ENCODE measurements around the gene MAPK12. TPM values are rescaled to one million over a fixed set of nuclear protein-coding genes. Genes with fewer than 3 reads are reported as not detected.

Gene MAPK12
- total and polyA plus RNA-seq, 9 of the 15 experiments (the other 6 are each of a cell fraction or from before 2014, with no cell fraction given), result 0.79 to 71.5 (median 32.8) TPM

GRCh38 chr22:50289151-50289941 is 27.9 kb upstream of the MAPK12 start (continued):
- TF ChIP-seq, protein P1, sequence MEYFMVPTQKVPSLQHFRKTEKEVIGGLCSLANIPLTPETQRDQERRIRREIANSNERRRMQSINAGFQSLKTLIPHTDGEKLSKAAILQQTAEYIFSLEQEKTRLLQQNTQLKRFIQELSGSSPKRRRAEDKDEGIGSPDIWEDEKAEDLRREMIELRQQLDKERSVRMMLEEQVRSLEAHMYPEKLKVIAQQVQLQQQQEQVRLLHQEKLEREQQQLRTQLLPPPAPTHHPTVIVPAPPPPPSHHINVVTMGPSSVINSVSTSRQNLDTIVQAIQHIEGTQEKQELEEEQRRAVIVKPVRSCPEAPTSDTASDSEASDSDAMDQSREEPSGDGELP (CRISPR knock-in tag; IDR thresholded peaks at IDR 0.05; ENCODE audit: borderline replicate concordance), result no peak
- TF ChIP-seq ZNF507 (tag; conservative IDR thresholded peaks at IDR 0.05) (no peak), NFIC (IDR thresholded peaks at IDR 0.05) (no peak), TRIM28 (IDR thresholded peaks at IDR 0.05) (no peak), ZNF512 (tag; IDR thresholded peaks at IDR 0.05) (no peak)

- no peak overlapping the region for H3K4me3 ChIP-seq
- no peak overlapping the region for H3K27ac ChIP-seq (ENCODE audit: extremely low read depth, low read depth, low read length)
- no peak overlapping the region for H2AFZ ChIP-seq (ENCODE audit: low read depth, low read length)
- no peaks in the 10 kb centered on the region; the same call in 2 of the 3 replicates for H3K79me2 ChIP-seq (ENCODE audit: control insufficient read depth, insufficient read depth, low read length)
- H3K27me3 ChIP-seq (ENCODE audit: control insufficient read depth in 2 of 2, insufficient read depth in 2 of 2, low read length in 2 of 2), result no peaks in the 10 kb centered on the region
- no peaks in the 10 kb centered on the region for H4K20me1 ChIP-seq (replicated peaks; ENCODE audit: control insufficient read depth, insufficient read depth, low read length)
- no peak for FAIRE-seq
- H3K36me3 ChIP-seq (ENCODE audit: control insufficient read depth, insufficient read depth, low read length), result peaks cover 28% of the 10 kb centered on the region; the same call in 1 of the 3 replicates
- ChIA-PET CTCF (ENCODE audit: low intra/inter-chr PET ratio) (no interaction called here), POLR2A (interaction anchor here (1.0 kb wide), 1 partner anchor 13 kb away, joined by 3 read pairs; no protein-coding TSS in a partner anchor)
- no peaks in the 10 kb centered on the region for H3K9me3 ChIP-seq (replicated peaks; ENCODE audit: control insufficient read depth, insufficient read depth, low read depth, low read length)
- H3K9ac ChIP-seq (ENCODE audit: insufficient read depth in 1 of 2, low read depth in 2 of 2, low read length in 2 of 2), result no peak overlapping the region
- in situ Hi-C loops (cut with MboI) (no loop called here), intact Hi-C loops (cut with micrococcal nuclease) (no loop called here)
- no peak for DNase-seq (ENCODE audit: extremely low read depth in 1 of 4, low spot score in 3 of 4)
- no peak overlapping the region for H3K4me2 ChIP-seq (ENCODE audit: insufficient read depth, low read length)
- no peaks in the 10 kb centered on the region for H3K9me1 ChIP-seq (ENCODE audit: control insufficient read depth, insufficient read depth, low read length)
- peaks cover 0 to 24% of the 10 kb centered on the region in 2 experiments; a peak in 1 of 5 replicates for H3K4me1 ChIP-seq (replicated peaks in 1 of 2; ENCODE audit: control insufficient read depth in 2 of 2, insufficient read depth in 2 of 2, low read length in 2 of 2)
- WGBS (ENCODE audit: insufficient coverage, low coverage, missing lambda C conversion rate), result 97% methylated on average over 6 of the region's 31 CpGs
- no peak for ATAC-seq
- BruUV-seq (replicated peaks), result no TSS peak
- TF ChIP-seq IRF9 (tag; IDR thresholded peaks at IDR 0.05) (no peak), POLR2G (IDR thresholded peaks at IDR 0.05; ENCODE audit: low read depth, low read length) (0 out of 2 replicates have a peak, but pooled peaks have one; percentile 43)
Measured at GRCh38 chr22:50287731-50288130, 26.2 kb upstream of the MAPK12 start.
